Tibial artery (tissue), 4 donors: ENCODE results near the gene FRY.

Source experiments
- DNase-seq, 2 donors: peaks; one replicate each; pipeline ENCODE4 v3.0.0-alpha.2; 2019
- H3K27ac ChIP-seq, 2 donors: fragments of 200-600 bp; sonication (generic) in 1 of 2; 1 replicate in 1 of 2; 2 replicates in 1 of 2; pipeline ENCODE4 v1.5.1; 2018 to 2019; ENCODE audit warnings: mild to moderate bottlenecking in 1 of 2
- H3K27me3 ChIP-seq, 2 donors: fragments of 200-600 bp; sonication (generic) in 1 of 2; one replicate each; pipeline versions ENCODE4 v1.5.1 to v1.6.0; 2016 to 2019
- H3K36me3 ChIP-seq, 3 donors: fragments of 200-600 bp; sonication (generic) in 2 of 3; one replicate each; pipeline ENCODE4 v1.5.1; 2016 to 2019; ENCODE audit warnings: mild to moderate bottlenecking in 2 of 3
- H3K4me1 ChIP-seq, 4 donors: fragments of 200-600 bp; sonication (generic) in 2 of 4; 1 replicate in 3 of 4; 2 replicates in 1 of 4; pipeline ENCODE4 v1.5.1; 2016 to 2019
- H3K4me3 ChIP-seq, 2 donors: fragments of 200-600 bp; sonication (generic) in 1 of 2; 1 replicate in 1 of 2; 2 replicates in 1 of 2; pipeline ENCODE4 v1.5.1; 2018 to 2019; ENCODE audit warnings: mild to moderate bottlenecking in 2 of 2
- H3K9me3 ChIP-seq, 3 donors: fragments of 200-600 bp; sonication (generic) in 1 of 3; one replicate each; pipeline ENCODE4 v1.5.1; 2016 to 2019
- intact Hi-C: fragments of 100-400 bp; cut with DNase I; formaldehyde crosslinking; loops from one replicate; pipeline ENCODE4 v1.15.0; 2023; ENCODE audit warnings: low total_unique reads
- TF ChIP-seq, protein P1 (sequence below), 2 experiments: fragments of 200-600 bp in 1 of 2; fragments of 450-650 bp in 1 of 2; IDR thresholded peaks; one replicate each; pipeline ENCODE4 v1.5.1; 2017 to 2019; ENCODE audit warnings: antibody characterized with exemption in 2 of 2, mild to moderate bottlenecking in 1 of 2, moderate library complexity in 1 of 2

Gene FRY

GRCh38 chr13:32023698-32024097, 7.9 kb upstream of the FRY start:
- Histone ChIP-seq H3K27me3 (no peaks in the 10 kb centered on the region), H3K4me1 (peaks cover 0 to 22% (median 7%) of the 10 kb centered on the region in 4 donors), H3K4me3 (no peak overlapping the region), H3K36me3 (no peaks in the 10 kb centered on the region), H3K27ac (no peak overlapping the region), H3K9me3 (no peaks in the 10 kb centered on the region)
- intact Hi-C loops, result no loop called here
- DNase-seq, result no peak
- TF ChIP-seq, protein P1, sequence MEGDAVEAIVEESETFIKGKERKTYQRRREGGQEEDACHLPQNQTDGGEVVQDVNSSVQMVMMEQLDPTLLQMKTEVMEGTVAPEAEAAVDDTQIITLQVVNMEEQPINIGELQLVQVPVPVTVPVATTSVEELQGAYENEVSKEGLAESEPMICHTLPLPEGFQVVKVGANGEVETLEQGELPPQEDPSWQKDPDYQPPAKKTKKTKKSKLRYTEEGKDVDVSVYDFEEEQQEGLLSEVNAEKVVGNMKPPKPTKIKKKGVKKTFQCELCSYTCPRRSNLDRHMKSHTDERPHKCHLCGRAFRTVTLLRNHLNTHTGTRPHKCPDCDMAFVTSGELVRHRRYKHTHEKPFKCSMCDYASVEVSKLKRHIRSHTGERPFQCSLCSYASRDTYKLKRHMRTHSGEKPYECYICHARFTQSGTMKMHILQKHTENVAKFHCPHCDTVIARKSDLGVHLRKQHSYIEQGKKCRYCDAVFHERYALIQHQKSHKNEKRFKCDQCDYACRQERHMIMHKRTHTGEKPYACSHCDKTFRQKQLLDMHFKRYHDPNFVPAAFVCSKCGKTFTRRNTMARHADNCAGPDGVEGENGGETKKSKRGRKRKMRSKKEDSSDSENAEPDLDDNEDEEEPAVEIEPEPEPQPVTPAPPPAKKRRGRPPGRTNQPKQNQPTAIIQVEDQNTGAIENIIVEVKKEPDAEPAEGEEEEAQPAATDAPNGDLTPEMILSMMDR (IDR thresholded peaks at IDR 0.05), result no peak

- peaks cover 0 to 22% (median 7%) of the 10 kb centered on the region in 4 donors for H3K4me1 ChIP-seq
- no peak overlapping the region for H3K4me3 ChIP-seq
- TF ChIP-seq, protein P1 (IDR thresholded peaks at IDR 0.05), result no peak
- H3K9me3 ChIP-seq, result no peaks in the 10 kb centered on the region
- no peaks in the 10 kb centered on the region for H3K36me3 ChIP-seq
- intact Hi-C loops, result no loop called here
- H3K27me3 ChIP-seq, result no peaks in the 10 kb centered on the region
- no peak for DNase-seq
- no peak overlapping the region for H3K27ac ChIP-seq
These were observed 6.8 kb upstream of the FRY start for GRCh38 chr13:32024750-32025149.

DNA sequence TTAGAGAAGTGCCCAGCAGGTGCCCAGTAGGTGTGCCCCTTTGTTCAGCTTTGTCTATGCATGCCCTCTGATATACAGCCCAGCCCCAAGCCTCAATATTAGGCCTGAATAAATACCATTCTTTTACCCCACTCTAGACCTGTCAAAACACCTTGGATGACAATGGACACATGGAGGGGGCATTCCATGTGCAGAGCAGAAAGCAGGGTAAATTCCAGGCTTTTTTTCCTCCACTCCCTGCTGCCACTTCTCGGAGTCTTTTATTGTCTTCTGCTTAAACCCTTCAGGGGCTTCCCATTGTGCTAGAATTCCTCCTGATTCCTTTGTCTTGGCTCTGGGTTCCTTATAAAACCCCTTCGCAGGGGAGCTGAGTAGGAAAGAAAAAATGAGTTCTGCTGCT, 5.8 kb upstream of the FRY start:
- DNase-seq, result no peak
- peaks cover 0 to 28% (median 9%) of the 10 kb centered on the region in 4 donors for H3K4me1 ChIP-seq
- H3K27me3 ChIP-seq, result no peaks in the 10 kb centered on the region
- intact Hi-C loops, result no loop called here
- H3K36me3 ChIP-seq, result no peaks in the 10 kb centered on the region
- H3K4me3 ChIP-seq, result no peak overlapping the region
- H3K27ac ChIP-seq, result no peak overlapping the region
- no peaks in the 10 kb centered on the region for H3K9me3 ChIP-seq
- TF ChIP-seq, protein P1 (IDR thresholded peaks at IDR 0.05), result no peak

- Histone ChIP-seq H3K27me3 (no peaks in the 10 kb centered on the region), H3K4me1 (peaks cover 0 to 25% (median 9%) of the 10 kb centered on the region in 4 donors), H3K27ac (no peak overlapping the region), H3K9me3 (no peaks in the 10 kb centered on the region), H3K36me3 (no peaks in the 10 kb centered on the region), H3K4me3 (no peak overlapping the region)
- TF ChIP-seq, protein P1 (IDR thresholded peaks at IDR 0.05), result no peak
- no peak for DNase-seq
- intact Hi-C loops, result no loop called here
These were observed 5.0 kb upstream of the FRY start for GRCh38 chr13:32026623-32027022.

DNA sequence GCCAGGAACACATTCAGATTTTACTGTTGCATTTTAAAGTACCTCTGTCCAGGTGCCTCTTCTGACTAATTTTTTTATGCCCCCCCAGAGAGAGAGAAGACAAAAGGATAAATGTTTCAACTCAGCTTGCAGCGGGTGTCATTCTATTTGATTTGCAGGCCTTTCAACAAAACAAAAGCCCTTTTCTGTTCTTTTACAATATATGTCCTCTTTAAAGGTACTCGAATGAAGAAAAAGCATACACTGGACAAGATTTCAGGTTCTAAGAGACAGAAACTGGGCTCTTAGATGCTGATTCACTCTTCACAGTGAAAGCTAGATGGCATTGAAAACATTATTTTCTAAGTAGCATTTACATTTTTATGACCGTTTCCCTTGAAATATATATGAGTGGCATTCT, 2.9 kb upstream of the FRY start:
- TF ChIP-seq, protein P1 (IDR thresholded peaks at IDR 0.05), result no peak
- Histone ChIP-seq H3K4me1 (peaks cover 0 to 22% (median 3%) of the 10 kb centered on the region in 4 donors), H3K27ac (no peak overlapping the region), H3K36me3 (no peaks in the 10 kb centered on the region), H3K4me3 (no peak overlapping the region), H3K27me3 (no peaks in the 10 kb centered on the region), H3K9me3 (no peaks in the 10 kb centered on the region)
- intact Hi-C loops, result no loop called here
- DNase-seq, result no peak

- Histone ChIP-seq H3K27ac (no peak overlapping the region), H3K9me3 (no peaks in the 10 kb centered on the region), H3K4me3 (no peak overlapping the region), H3K4me1 (peaks cover 0 to 32% (median 6%) of the 10 kb centered on the region in 4 donors), H3K27me3 (no peaks in the 10 kb centered on the region), H3K36me3 (no peaks in the 10 kb centered on the region)
- DNase-seq, result no peak
- intact Hi-C loops, result loop anchor here (10.0 kb wide), 1 partner anchor 85 kb away; no protein-coding TSS in a partner anchor
- TF ChIP-seq, protein P1 (IDR thresholded peaks at IDR 0.05), result no peak
These were observed 1.9 kb upstream of the FRY start for GRCh38 chr13:32029684-32030083.
